ENCODE measurements around the gene SIVA1. TPM values are rescaled to one million over a fixed set of nuclear protein-coding genes. Genes with fewer than 3 reads are reported as not detected.

The SIVA1 gene
- total RNA-seq, 1 donor from 2014 or later: 47.0 TPM

DNA sequence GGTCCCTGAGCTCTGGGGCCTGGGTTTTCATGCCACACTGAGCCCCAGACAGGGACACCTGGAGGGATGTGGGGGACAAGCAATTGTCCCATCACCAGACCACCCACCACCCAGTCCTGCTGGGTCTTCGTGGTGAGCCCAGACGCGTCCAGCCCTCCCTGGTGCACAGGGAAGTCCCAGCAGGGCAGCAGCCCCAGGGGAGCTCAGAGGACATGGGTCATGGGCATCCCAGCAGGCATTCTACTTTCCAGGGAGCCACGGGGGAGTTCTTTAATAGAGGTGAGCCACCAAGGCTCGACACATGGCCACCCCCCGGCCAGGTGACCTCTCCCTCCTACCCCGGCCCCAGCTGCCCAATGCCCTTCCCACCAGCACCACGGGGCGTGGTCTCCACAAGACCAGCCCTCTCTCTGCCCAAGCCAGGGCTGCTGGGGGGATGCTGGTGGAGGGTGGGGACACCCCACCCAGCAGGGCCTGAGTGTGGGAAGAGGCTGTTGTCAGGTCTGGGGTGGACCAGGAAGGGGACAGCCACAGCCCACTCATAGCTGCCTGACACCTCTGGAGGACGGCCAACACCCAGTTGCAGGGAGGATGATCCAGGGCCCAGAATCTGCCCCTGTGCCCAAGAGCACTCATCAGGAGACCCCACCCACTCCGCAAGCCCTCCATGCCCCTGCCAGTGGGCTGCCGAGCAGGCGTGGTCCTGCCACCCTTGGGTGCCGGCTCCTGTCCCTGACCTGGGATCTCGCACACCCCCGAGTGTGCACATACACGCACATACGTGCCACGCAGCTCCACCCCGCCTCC lies 28.5 kb downstream of the SIVA1 start:
- H3K27me3 Mint-ChIP-seq (ENCODE audit: low read depth): no peaks in the 10 kb centered on the region
- no peak overlapping the region for H3K4me3 Mint-ChIP-seq (ENCODE audit: unreplicated experiment)
- TF ChIP-seq, protein P1, sequence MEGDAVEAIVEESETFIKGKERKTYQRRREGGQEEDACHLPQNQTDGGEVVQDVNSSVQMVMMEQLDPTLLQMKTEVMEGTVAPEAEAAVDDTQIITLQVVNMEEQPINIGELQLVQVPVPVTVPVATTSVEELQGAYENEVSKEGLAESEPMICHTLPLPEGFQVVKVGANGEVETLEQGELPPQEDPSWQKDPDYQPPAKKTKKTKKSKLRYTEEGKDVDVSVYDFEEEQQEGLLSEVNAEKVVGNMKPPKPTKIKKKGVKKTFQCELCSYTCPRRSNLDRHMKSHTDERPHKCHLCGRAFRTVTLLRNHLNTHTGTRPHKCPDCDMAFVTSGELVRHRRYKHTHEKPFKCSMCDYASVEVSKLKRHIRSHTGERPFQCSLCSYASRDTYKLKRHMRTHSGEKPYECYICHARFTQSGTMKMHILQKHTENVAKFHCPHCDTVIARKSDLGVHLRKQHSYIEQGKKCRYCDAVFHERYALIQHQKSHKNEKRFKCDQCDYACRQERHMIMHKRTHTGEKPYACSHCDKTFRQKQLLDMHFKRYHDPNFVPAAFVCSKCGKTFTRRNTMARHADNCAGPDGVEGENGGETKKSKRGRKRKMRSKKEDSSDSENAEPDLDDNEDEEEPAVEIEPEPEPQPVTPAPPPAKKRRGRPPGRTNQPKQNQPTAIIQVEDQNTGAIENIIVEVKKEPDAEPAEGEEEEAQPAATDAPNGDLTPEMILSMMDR (IDR thresholded peaks at IDR 0.05): no peak
- DNase-seq (ENCODE audit: low spot score): no peak
- no peak overlapping the region for H3K27ac Mint-ChIP-seq (ENCODE audit: unreplicated experiment)
- H3K9me3 Mint-ChIP-seq (ENCODE audit: low read depth): no peaks in the 10 kb centered on the region
- peaks cover 1% of the 10 kb centered on the region for H3K36me3 Mint-ChIP-seq (ENCODE audit: low read depth)
- H3K4me1 Mint-ChIP-seq (ENCODE audit: low read depth): no peaks in the 10 kb centered on the region

DNA sequence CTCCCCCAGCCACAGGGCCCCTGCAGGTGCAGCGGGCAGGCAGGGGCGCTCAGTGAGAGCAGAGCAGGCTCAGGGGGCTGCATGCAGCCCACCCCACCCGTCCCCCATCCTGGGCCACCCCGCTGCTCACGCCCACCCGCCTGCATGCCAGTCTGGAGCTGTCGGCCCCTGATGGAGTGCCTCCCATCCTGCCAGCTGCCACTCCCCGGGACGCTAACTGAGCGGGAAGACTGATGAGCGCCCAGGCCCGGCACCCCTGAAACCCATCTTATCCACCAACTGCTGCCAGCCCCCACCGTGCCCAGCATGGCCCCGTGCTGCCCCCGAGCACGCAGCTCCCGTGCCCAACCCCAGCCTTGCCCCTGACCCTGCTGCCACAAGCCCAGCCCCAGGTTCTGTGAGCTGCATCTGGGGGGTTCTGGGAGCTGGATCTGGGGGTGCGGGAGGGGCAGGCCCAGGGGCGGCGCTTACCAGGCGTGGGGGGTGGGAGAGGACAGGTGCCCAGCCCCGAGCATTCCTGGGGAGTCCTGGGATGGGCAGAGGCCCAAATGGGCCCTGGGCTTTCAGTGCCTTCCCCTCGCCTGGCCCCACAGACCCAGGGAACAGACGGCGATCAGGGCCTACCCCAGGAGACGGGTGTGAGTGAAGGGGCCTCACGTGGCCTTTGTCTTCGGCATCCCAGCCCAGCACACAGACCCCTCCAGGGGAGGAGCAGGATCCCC lies 29.3 kb downstream of the SIVA1 start:
- Mint-ChIP-seq H3K9me3 (ENCODE audit: low read depth) (no peaks in the 10 kb centered on the region), H3K4me1 (ENCODE audit: low read depth) (no peaks in the 10 kb centered on the region), H3K27ac (ENCODE audit: unreplicated experiment) (no peak overlapping the region), H3K4me3 (ENCODE audit: unreplicated experiment) (no peak overlapping the region), H3K36me3 (ENCODE audit: low read depth) (no peaks in the 10 kb centered on the region), H3K27me3 (ENCODE audit: low read depth) (no peaks in the 10 kb centered on the region)
- no peak for DNase-seq (ENCODE audit: low spot score)
- TF ChIP-seq, protein P1 (IDR thresholded peaks at IDR 0.05): no peak

DNA sequence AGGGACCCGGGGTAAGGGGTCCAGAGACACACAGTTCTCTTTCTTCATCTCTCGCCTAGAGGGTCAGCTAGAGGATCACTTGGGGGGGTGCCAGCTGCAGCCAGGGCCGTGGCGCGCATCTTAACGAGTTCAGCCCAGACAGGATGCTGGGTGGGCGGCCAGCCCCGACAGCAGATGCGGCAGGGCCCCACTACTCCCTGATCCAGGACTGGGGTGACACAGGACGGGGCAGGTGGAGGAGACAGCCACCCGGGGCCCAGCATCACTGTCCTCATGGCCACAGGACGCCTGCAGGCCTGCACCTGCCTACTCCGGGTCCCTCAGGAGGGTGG lies 29.8 kb downstream of the SIVA1 start:
- no peaks in the 10 kb centered on the region for H3K36me3 Mint-ChIP-seq (ENCODE audit: low read depth)
- TF ChIP-seq, protein P1 (IDR thresholded peaks at IDR 0.05): no peak
- H3K4me1 Mint-ChIP-seq (ENCODE audit: low read depth): no peaks in the 10 kb centered on the region
- no peaks in the 10 kb centered on the region for H3K9me3 Mint-ChIP-seq (ENCODE audit: low read depth)
- H3K4me3 Mint-ChIP-seq (ENCODE audit: unreplicated experiment): no peak overlapping the region
- DNase-seq (ENCODE audit: low spot score): no peak
- no peaks in the 10 kb centered on the region for H3K27me3 Mint-ChIP-seq (ENCODE audit: low read depth)
- H3K27ac Mint-ChIP-seq (ENCODE audit: unreplicated experiment): no peak overlapping the region

DNA sequence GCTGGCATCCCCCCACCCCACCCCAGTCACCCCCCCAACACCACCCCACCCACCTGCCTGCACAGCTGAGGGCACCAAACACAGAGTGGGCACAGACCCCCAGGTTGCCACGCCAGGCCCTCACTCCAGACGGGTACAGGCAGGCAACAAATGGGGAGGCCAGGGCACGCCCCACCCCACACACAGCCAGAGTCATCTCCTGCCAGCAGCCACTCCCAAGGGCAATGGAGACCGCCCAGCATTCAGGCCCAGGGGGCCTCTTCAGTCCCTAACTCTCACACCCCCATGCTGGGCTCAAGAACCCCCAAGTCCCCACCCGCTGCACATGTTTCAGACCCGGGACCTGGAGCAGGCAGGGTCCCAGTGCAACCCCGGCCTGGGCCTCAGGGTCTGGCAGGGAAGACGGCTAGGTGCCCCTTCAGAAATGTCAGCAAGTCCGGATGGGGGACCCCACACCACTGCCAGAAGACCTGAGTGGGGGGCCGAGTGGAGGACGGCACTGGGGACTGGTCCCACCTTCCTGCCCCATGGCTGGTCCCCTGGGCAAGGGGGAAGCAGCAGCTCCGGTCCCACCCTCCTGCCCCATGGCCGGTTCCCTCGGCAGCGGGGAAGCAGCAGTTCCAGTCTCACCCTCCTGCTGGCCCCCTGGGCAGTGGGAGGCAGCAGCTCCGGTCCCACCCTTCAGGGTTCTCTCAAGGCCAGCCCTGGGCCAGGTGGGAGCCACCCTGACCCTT lies 30.7 kb downstream of the SIVA1 start:
- Mint-ChIP-seq H3K36me3 (ENCODE audit: low read depth) (no peaks in the 10 kb centered on the region), H3K9me3 (ENCODE audit: low read depth) (no peaks in the 10 kb centered on the region), H3K27ac (ENCODE audit: unreplicated experiment) (no peak overlapping the region), H3K4me3 (ENCODE audit: unreplicated experiment) (no peak overlapping the region), H3K4me1 (ENCODE audit: low read depth) (no peaks in the 10 kb centered on the region), H3K27me3 (ENCODE audit: low read depth) (no peaks in the 10 kb centered on the region)
- TF ChIP-seq, protein P1 (IDR thresholded peaks at IDR 0.05): no peak
- no peak for DNase-seq (ENCODE audit: low spot score)

DNA sequence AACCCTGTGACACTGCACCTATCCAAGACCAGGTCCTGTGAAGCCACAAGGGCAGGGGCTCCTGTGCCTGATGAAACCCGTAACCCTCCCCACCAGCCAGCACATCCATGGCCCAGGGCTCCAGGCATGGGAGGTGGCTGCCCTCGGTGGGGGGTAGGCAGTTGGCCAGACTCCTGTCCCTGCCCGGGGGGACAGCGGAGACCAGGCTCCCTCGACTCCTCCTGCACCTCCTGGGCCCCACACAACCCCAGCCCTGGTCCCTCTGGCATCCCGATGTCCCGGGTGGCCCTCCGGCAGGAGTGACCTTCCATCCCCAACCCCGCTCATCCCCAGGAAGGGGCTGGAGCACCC lies 31.2 kb downstream of the SIVA1 start:
- DNase-seq (ENCODE audit: low spot score): no peak
- no peak overlapping the region for H3K4me3 Mint-ChIP-seq (ENCODE audit: unreplicated experiment)
- TF ChIP-seq, protein P1 (IDR thresholded peaks at IDR 0.05): no peak
- H3K9me3 Mint-ChIP-seq (ENCODE audit: low read depth): no peaks in the 10 kb centered on the region
- no peak overlapping the region for H3K27ac Mint-ChIP-seq (ENCODE audit: unreplicated experiment)
- H3K27me3 Mint-ChIP-seq (ENCODE audit: low read depth): no peaks in the 10 kb centered on the region
- H3K36me3 Mint-ChIP-seq (ENCODE audit: low read depth): no peaks in the 10 kb centered on the region
- no peaks in the 10 kb centered on the region for H3K4me1 Mint-ChIP-seq (ENCODE audit: low read depth)
